Sigmoid colon (tissue), 7 donors: ENCODE measurements around the gene SRP68. TPM values are rescaled to one million over a fixed set of nuclear protein-coding genes. Genes with fewer than 3 reads are reported as not detected.
A peak's percentile ranks its signal among the peaks of the same experiment; 100 is the strongest.

Source experiments
- DNase-seq: peaks from one replicate; pipeline ENCODE4 v3.0.0-alpha.2; 2019
- H3K27ac ChIP-seq, 4 donors: fragments of 200-600 bp; sonication (generic); one replicate each; pipeline ENCODE4 v1.5.1; 2016 to 2019; ENCODE audit warnings: mild to moderate bottlenecking in 1 of 4
- H3K27me3 ChIP-seq, 3 donors: fragments of 200-600 bp; sonication (generic); one replicate each; pipeline ENCODE4 v1.5.1; 2019; ENCODE audit warnings: mild to moderate bottlenecking in 1 of 3
- H3K36me3 ChIP-seq, 4 donors: fragments of 200-600 bp; sonication (generic); one replicate each; pipeline ENCODE4 v1.5.1; 2016 to 2019
- H3K4me1 ChIP-seq, 4 donors: fragments of 200-600 bp; sonication (generic); one replicate each; pipeline ENCODE4 v1.5.1; 2017 to 2019
- H3K4me3 ChIP-seq, 4 donors: fragments of 200-600 bp; sonication (generic); one replicate each; pipeline ENCODE4 v1.5.1; 2017 to 2019; ENCODE audit warnings: mild to moderate bottlenecking in 2 of 4, moderate library complexity in 1 of 4
- H3K9me3 ChIP-seq, 4 donors: fragments of 200-600 bp in 3 of 4; sonication (generic) in 3 of 4; one replicate each; pipeline versions ENCODE4 v1.5.1 to v1.6.1; 2013 to 2019
- CTCF ChIP-seq, 4 experiments: fragments of 450-650 bp in 3 of 4; fragments of 200-600 bp in 1 of 4; IDR thresholded peaks; one replicate each; pipeline ENCODE4 v1.5.1; 2016 to 2019; ENCODE audit warnings: antibody characterized with exemption in 4 of 4, mild to moderate bottlenecking in 3 of 4, moderate library complexity in 2 of 4
- EP300 ChIP-seq, 4 donors: sonication (generic); formaldehyde crosslinking; IDR thresholded peaks; one replicate each; pipeline ENCODE4 v1.6.1; 2017; ENCODE audit warnings: antibody characterized with exemption in 4 of 4
- POLR2A ChIP-seq, 2 donors: fragments of 450-650 bp; IDR thresholded peaks; one replicate each; pipeline ENCODE4 v1.6.1; 2016; ENCODE audit warnings: antibody characterized with exemption in 2 of 2, mild to moderate bottlenecking in 2 of 2, moderate library complexity in 2 of 2
- POLR2AphosphoS5 ChIP-seq, 4 donors: sonication (generic); formaldehyde crosslinking; IDR thresholded peaks; one replicate each; pipeline ENCODE4 v1.6.1; 2017; ENCODE audit warnings: antibody characterized with exemption in 4 of 4
- WGBS, 2 donors: extraction: QIAGEN DNeasy Blood & Tissue Kit; methylation state at CpG; one replicate each; pipeline ENCODE4 v1.1.7; 2013; 5-methylcytosine and 5-hydroxymethylcytosine counted together
- intact Hi-C: fragments of 100-400 bp; cut with DNase I; formaldehyde crosslinking; loops from one replicate; pipeline ENCODE4 v1.15.1; 2023
- polyA plus RNA-seq, 3 donors: library from polyadenylated mRNA; stranded (reverse); fragments of 200-250 nt; gene quantifications; one replicate each; pipeline ENCODE4 v1.2.3, GENCODE V29; 2013
- total RNA-seq, 4 donors: library from RNA; depleted of rRNA; stranded (reverse); fragments of >200 nt; gene quantifications; one replicate each; pipeline ENCODE4 v1.1.0, GENCODE V29; 2016
- donor health status: healthy with polysubstance abuse.
- donor health status: Bipolar disorder and iron deficiency.
- donor health status: healthy.

Gene SRP68
- total and polyA plus RNA-seq, 7 donors, result 37.2 to 60.6 (median 53.1) TPM

DNA sequence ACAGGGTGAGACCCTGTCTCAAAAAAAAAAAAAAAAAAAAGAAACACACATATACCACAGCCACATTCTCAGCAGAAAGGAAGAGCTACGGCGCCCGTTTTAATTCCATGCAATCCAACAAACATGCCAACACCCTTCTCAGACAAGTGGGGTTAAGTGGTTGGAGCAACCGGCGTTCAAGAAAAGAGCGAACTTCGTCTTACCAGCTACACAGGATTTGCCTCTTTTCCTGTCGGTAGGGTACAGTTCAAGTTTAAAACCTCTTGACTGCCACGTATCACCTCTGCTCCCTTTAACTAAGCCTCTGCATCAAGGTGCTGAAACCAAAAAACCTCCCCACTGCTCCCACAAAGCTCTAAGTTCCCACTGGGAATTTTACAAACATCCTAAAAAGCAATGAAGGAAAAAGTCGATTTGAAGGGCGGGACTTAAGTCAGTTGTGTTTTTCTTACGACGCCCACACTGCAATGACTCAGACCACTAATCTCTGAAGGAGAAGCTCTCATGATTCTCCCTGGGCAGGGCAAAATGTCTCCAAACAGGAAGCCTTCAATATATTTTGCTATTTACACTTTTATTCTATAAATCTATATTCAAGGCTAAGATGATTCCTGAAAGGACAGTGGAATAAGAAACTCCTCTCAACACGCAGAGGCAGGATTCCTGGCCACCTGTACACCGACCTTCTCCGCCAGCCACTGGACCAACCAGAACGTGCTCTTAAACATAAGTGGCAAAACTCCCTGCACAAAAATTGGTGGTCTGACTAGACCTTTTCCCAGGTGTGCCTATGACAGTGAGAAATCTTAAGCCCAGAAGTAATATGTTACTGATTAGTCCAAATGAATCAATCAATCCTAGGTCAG is 18.8 kb downstream of the SRP68 start:
- intact Hi-C loops, result no loop called here
- H3K4me1 ChIP-seq, result peaks cover 0 to 35% (median 27%) of the 10 kb centered on the region in 4 donors
- H3K27ac ChIP-seq, result peak overlapping the region in 3 of 4 donors; percentile 10 to 51 (median 38)
- TF ChIP-seq EP300 (IDR thresholded peaks at IDR 0.05) (no peak), POLR2A (IDR thresholded peaks at IDR 0.05) (no peak), POLR2AphosphoS5 (IDR thresholded peaks at IDR 0.05) (no peak), CTCF (IDR thresholded peaks at IDR 0.05) (no peak)
- H3K36me3 ChIP-seq, result peaks cover 39 to 93% (median 51%) of the 10 kb centered on the region in 4 donors
- 78 to 79% methylated on average over 17 of the region's 17 CpGs for WGBS, 2 donors
- H3K9me3 ChIP-seq, result no peaks in the 10 kb centered on the region
- DNase-seq, result no peak
- peak overlapping the region in 1 of 4 donors; percentile 12 for H3K4me3 ChIP-seq
- H3K27me3 ChIP-seq, result no peaks in the 10 kb centered on the region

- peaks cover 35 to 93% (median 48%) of the 10 kb centered on the region in 4 donors for H3K36me3 ChIP-seq
- H3K4me1 ChIP-seq, result peaks cover 0 to 41% (median 30%) of the 10 kb centered on the region in 4 donors
- intact Hi-C loops, result no loop called here
- H3K27ac ChIP-seq, result peak overlapping the region in 3 of 4 donors; percentile 36 to 67 (median 63)
- H3K4me3 ChIP-seq, result no peak overlapping the region
- no peaks in the 10 kb centered on the region for H3K9me3 ChIP-seq
- TF ChIP-seq EP300 (IDR thresholded peaks at IDR 0.05) (no peak), POLR2AphosphoS5 (IDR thresholded peaks at IDR 0.05) (no peak), POLR2A (IDR thresholded peaks at IDR 0.05) (no peak), CTCF (IDR thresholded peaks at IDR 0.05) (no peak)
- no peaks in the 10 kb centered on the region for H3K27me3 ChIP-seq
- WGBS, 2 donors, result 36 to 59% methylated on average over 6 of the region's 6 CpGs
- no peak for DNase-seq
These were observed 20.8 kb downstream of the SRP68 start for GRCh38 chr17:76051561-76051960.

GRCh38 chr17:76050538-76051467 is 21.5 kb downstream of the SRP68 start:
- TF ChIP-seq POLR2AphosphoS5 (IDR thresholded peaks at IDR 0.05) (no peak), EP300 (IDR thresholded peaks at IDR 0.05) (no peak), CTCF (IDR thresholded peaks at IDR 0.05) (no peak)
- intact Hi-C loops, result no loop called here
- Histone ChIP-seq H3K9me3 (no peaks in the 10 kb centered on the region), H3K4me1 (peaks cover 0 to 41% (median 30%) of the 10 kb centered on the region in 4 donors), H3K4me3 (no peak overlapping the region), H3K27ac (peak overlapping the region in 3 of 4 donors; percentile 36 to 67 (median 63)), H3K27me3 (no peaks in the 10 kb centered on the region), H3K36me3 (peaks cover 29 to 93% (median 48%) of the 10 kb centered on the region in 4 donors)
- 78 to 79% methylated on average over 11 of the region's 11 CpGs for WGBS, 2 donors
- DNase-seq, result no peak

DNA sequence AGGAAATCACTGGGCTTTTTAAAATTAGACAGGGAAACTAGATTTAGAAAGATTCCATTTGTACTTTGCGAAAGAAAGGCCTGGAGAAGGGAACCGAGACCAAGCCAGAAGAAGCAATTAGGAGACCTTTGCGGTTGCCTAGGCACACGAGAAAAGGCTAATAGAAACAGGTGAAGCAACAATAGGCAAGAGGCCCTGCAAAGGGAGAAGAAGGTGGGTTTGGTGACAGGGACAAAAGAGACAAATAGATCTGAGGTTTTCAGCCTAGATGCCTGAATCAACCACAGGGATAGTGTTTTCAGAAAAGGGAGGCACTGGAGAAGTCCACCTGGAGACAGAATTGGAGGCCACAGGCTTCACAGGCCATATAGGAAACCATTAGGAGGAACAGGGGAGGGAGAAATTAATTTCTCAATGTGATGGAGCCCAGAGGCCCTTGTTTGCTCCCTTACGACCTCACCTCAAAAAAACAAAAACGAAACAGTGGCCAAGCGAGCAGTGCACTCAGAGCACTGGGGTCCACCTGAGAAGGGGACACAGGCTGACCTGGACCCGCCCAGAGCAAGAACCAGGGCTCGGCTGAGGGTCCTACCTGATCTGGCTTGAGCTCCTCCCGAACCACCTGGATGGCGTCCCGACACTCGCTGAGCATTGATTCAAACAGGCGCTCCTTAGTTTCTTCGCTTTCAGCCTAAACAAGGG is 22.3 kb downstream of the SRP68 start:
- H3K4me3 ChIP-seq, result no peak overlapping the region
- peaks cover 0 to 41% (median 30%) of the 10 kb centered on the region in 4 donors for H3K4me1 ChIP-seq
- no peaks in the 10 kb centered on the region for H3K9me3 ChIP-seq
- peaks cover 36 to 93% (median 53%) of the 10 kb centered on the region in 4 donors for H3K36me3 ChIP-seq
- DNase-seq, result no peak
- H3K27ac ChIP-seq, result peak overlapping the region in 3 of 4 donors; percentile 36 to 67 (median 63)
- H3K27me3 ChIP-seq, result no peaks in the 10 kb centered on the region
- WGBS, 2 donors, result 95 to 96% methylated on average over 15 of the region's 15 CpGs
- no peak for TF ChIP-seq EP300 (IDR thresholded peaks at IDR 0.05)
- no peak for TF ChIP-seq POLR2A (IDR thresholded peaks at IDR 0.05)
- TF ChIP-seq POLR2AphosphoS5 (IDR thresholded peaks at IDR 0.05), result no peak
- TF ChIP-seq CTCF (IDR thresholded peaks at IDR 0.05), result no peak
- intact Hi-C loops, result no loop called here
